IMR-90 (cell line): ENCODE data around the gene HIVEP3.

ENCODE experiments used
- BHLHE40 ChIP-seq: fragments of 150-350 bp; IDR thresholded peaks from 2 replicates; pipeline ENCODE4 v1.6.1; 2016; ENCODE audit warnings: mild to moderate bottlenecking, low read depth, low read length
- CEBPB ChIP-seq: IDR thresholded peaks from 2 replicates; pipeline ENCODE4 v1.6.1; 2012; ENCODE audit warnings: low read depth, low read length, improper control_type of control experiment
- CHD1 ChIP-seq: IDR thresholded peaks from 2 replicates; pipeline ENCODE4 v1.6.1; 2012; ENCODE audit warnings: low read depth, low read length, improper control_type of control experiment
- FOS ChIP-seq: fragments of 150-350 bp; IDR thresholded peaks from 2 replicates; pipeline ENCODE4 v1.6.1; 2016; ENCODE audit warnings: low read depth, low read length
- MXI1 ChIP-seq: IDR thresholded peaks from 2 replicates; pipeline ENCODE4 v1.6.1; 2012; ENCODE audit warnings: low read depth, mild to moderate bottlenecking, low read length, moderate library complexity, borderline replicate concordance
- POLR2A ChIP-seq: IDR thresholded peaks from 2 replicates; pipeline ENCODE4 v1.6.1; 2012; ENCODE audit warnings: mild to moderate bottlenecking, low read depth, low read length
- RAD21 ChIP-seq: IDR thresholded peaks from 2 replicates; pipeline ENCODE4 v1.6.1; 2012; ENCODE audit warnings: low read length, improper control_type of control experiment
- RCOR1 ChIP-seq: IDR thresholded peaks from 2 replicates; pipeline ENCODE4 v1.6.1; 2012; ENCODE audit warnings: mild to moderate bottlenecking, low read length, improper control_type of control experiment; ENCODE audit not compliant: insufficient replicate concordance
- RFX5 ChIP-seq: IDR thresholded peaks from 2 replicates; pipeline ENCODE4 v1.8.0; 2012; ENCODE audit warnings: low read depth, mild to moderate bottlenecking, low read length, moderate library complexity
- SMC3 ChIP-seq: fragments of 150-350 bp; IDR thresholded peaks from 2 replicates; pipeline ENCODE4 v1.6.1; 2016; ENCODE audit warnings: low read depth, mild to moderate bottlenecking, antibody characterized with exemption, low read length, moderate library complexity
- TF ChIP-seq, protein P1 (sequence below): conservative IDR thresholded peaks from 2 replicates; pipeline ENCODE4 v1.5.1; 2012; ENCODE audit warnings: mild to moderate bottlenecking, low read depth, low read length, improper control_type of control experiment
- TF ChIP-seq, protein P2 (sequence below): fragments of 150-350 bp; IDR thresholded peaks from 2 replicates; pipeline ENCODE4 v1.6.1; 2016; ENCODE audit warnings: low read depth, mild to moderate bottlenecking, low read length, moderate library complexity, borderline replicate concordance
- TF ChIP-seq, protein P3 (sequence below): fragments of 150-350 bp; IDR thresholded peaks from 2 replicates; pipeline ENCODE4 v1.6.1; 2017; ENCODE audit warnings: mild to moderate bottlenecking, antibody characterized with exemption, low read length, low read depth

DNA sequence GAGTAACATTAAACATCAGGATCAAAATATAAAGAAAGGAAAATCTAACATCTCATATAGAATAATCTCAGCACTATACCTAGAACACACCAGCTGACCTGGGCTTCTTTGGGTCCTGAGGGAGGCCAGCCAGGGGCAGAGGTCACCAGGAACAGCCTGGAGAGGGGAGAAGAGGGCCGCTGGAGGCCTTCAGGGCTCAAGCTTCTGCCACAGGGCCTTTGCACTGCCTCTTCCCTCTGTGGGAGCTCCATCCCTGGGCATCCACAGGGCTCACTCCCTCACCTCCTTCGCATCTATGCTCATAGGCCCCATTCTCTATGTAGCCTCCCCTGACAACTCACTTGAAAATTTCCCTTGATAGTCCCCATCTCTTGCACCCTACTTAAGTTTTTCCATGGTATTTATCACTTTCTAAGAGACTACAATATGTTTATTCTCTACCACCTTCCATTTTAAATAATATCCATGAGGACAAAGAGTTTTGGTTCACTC, 73.9 kb downstream of the HIVEP3 start:
- TF ChIP-seq, protein P1, sequence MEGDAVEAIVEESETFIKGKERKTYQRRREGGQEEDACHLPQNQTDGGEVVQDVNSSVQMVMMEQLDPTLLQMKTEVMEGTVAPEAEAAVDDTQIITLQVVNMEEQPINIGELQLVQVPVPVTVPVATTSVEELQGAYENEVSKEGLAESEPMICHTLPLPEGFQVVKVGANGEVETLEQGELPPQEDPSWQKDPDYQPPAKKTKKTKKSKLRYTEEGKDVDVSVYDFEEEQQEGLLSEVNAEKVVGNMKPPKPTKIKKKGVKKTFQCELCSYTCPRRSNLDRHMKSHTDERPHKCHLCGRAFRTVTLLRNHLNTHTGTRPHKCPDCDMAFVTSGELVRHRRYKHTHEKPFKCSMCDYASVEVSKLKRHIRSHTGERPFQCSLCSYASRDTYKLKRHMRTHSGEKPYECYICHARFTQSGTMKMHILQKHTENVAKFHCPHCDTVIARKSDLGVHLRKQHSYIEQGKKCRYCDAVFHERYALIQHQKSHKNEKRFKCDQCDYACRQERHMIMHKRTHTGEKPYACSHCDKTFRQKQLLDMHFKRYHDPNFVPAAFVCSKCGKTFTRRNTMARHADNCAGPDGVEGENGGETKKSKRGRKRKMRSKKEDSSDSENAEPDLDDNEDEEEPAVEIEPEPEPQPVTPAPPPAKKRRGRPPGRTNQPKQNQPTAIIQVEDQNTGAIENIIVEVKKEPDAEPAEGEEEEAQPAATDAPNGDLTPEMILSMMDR = no peak
- no peak for TF ChIP-seq POLR2A
- no peak for TF ChIP-seq RCOR1
- TF ChIP-seq CEBPB = no peak
- TF ChIP-seq RAD21 = no peak
- TF ChIP-seq BHLHE40 = no peak
- TF ChIP-seq RFX5 = no peak
- TF ChIP-seq, protein P2, sequence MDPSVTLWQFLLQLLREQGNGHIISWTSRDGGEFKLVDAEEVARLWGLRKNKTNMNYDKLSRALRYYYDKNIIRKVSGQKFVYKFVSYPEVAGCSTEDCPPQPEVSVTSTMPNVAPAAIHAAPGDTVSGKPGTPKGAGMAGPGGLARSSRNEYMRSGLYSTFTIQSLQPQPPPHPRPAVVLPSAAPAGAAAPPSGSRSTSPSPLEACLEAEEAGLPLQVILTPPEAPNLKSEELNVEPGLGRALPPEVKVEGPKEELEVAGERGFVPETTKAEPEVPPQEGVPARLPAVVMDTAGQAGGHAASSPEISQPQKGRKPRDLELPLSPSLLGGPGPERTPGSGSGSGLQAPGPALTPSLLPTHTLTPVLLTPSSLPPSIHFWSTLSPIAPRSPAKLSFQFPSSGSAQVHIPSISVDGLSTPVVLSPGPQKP = no peak
- TF ChIP-seq, protein P3, sequence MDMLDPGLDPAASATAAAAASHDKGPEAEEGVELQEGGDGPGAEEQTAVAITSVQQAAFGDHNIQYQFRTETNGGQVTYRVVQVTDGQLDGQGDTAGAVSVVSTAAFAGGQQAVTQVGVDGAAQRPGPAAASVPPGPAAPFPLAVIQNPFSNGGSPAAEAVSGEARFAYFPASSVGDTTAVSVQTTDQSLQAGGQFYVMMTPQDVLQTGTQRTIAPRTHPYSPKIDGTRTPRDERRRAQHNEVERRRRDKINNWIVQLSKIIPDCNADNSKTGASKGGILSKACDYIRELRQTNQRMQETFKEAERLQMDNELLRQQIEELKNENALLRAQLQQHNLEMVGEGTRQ = no peak
- no peak for TF ChIP-seq FOS
- no peak for TF ChIP-seq MXI1
- TF ChIP-seq SMC3 = no peak
- no peak for TF ChIP-seq CHD1
